Measurements from ENCODE around the gene YPEL2. TPM values are rescaled to one million over a fixed set of nuclear protein-coding genes. Genes with fewer than 3 reads are reported as not detected.

The YPEL2 gene
- total RNA-seq, 2 donors from 2014 or later, result 26.7 to 27.0 TPM

DNA sequence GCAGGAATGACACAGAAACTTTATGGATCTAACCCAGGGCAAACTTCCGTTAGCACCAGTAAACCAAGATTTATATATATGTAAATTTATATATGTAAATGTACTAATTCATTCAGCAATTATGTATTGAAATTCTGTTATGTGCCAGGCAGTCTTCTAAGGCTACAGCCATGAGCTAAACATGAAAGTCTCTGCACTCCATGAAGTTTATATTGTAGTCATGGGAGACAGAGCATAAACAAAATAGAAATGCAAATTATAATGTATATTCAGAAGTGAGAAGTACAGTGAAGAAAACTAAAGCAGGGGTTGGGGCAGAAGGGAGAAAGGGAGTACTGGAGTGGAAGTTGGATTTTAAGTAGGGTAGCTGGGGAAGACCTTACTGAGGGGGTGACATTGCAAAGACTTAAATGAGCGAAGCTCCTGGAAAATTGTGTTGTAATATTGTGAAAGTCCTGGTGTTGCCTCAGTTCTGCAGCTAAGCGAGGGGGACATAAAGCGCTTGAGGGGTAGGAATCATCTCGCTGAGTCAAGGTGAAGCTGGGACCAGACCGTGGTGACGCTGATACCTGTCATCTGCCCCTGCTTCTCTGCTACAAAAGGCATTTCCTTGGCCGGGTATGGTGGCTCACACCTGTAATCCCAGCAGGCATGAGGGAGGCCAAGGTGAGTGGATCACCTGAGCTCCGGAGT, 64.8 kb downstream of the YPEL2 start:
- Histone ChIP-seq H3K4me3 (no peak overlapping the region), H3K27ac (no peak overlapping the region), H3K4me1 (peaks cover 23% of the 10 kb centered on the region), H3K27me3 (no peaks in the 10 kb centered on the region), H3K9me3 (no peaks in the 10 kb centered on the region), H3K36me3 (replicated peaks in 1 of 2; ENCODE audit: insufficient read depth in 1 of 2, low read depth in 2 of 2) (peaks cover 0 to 7% of the 10 kb centered on the region in 2 donors)
- intact Hi-C loops (cut with DNase I), result no loop called here
- ATAC-seq (no peak), DNase-seq (no peak)
- TF ChIP-seq, protein P1, sequence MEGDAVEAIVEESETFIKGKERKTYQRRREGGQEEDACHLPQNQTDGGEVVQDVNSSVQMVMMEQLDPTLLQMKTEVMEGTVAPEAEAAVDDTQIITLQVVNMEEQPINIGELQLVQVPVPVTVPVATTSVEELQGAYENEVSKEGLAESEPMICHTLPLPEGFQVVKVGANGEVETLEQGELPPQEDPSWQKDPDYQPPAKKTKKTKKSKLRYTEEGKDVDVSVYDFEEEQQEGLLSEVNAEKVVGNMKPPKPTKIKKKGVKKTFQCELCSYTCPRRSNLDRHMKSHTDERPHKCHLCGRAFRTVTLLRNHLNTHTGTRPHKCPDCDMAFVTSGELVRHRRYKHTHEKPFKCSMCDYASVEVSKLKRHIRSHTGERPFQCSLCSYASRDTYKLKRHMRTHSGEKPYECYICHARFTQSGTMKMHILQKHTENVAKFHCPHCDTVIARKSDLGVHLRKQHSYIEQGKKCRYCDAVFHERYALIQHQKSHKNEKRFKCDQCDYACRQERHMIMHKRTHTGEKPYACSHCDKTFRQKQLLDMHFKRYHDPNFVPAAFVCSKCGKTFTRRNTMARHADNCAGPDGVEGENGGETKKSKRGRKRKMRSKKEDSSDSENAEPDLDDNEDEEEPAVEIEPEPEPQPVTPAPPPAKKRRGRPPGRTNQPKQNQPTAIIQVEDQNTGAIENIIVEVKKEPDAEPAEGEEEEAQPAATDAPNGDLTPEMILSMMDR (IDR thresholded peaks at IDR 0.05), result no peak
- TF ChIP-seq POLR2A (IDR thresholded peaks at IDR 0.05), result no peak
- 89 to 92% methylated on average over 9 of the region's 9 CpGs for WGBS, 2 donors

DNA sequence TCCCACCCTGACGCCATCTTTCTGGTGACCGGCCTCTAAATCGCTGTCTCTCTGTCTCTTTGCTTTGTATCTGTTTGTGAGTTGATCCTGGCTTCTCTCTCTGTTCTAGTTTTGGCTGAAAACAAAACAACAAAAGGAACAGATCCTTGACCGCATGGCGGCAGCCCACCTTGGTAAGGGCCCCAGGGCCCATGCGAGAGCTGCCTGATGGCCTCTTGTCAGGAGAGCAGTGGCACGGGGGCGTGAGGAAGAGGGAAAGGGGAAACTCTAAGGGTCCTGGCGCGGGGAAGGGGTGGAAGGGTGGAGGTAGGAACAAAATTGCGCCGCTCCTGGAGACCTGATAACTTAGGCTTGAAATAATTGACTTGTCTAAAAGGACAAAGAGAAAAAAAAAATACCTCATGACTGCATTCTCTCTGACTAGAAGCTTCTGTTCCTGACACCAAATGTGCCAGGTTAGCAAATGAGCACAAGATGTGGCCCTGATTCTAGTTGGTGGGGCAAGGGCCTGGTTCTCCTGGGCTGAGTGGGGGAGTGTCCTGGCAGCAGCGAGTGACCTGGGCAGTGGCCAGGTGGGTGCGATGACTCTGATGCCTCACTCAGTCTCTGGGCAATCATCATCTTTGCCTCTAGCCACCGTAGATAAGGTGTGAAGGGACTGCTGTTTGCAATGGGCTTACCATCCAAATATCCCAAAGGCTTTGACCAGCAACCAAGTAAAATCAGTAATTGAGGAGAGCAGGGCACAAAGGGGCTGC, 66.0 kb downstream of the YPEL2 start:
- ATAC-seq (no peak), DNase-seq (no peak)
- intact Hi-C loops (cut with DNase I), result no loop called here
- H3K4me1 ChIP-seq, result peaks cover 31% of the 10 kb centered on the region
- no peak for TF ChIP-seq POLR2A (IDR thresholded peaks at IDR 0.05)
- TF ChIP-seq, protein P1 (IDR thresholded peaks at IDR 0.05), result no peak
- WGBS, 2 donors, result 90 to 98% methylated on average over 15 of the region's 15 CpGs
- no peak overlapping the region for H3K4me3 ChIP-seq
- H3K27ac ChIP-seq, result no peak overlapping the region
- no peaks in the 10 kb centered on the region for H3K9me3 ChIP-seq
- peaks cover 0 to 7% of the 10 kb centered on the region in 2 donors for H3K36me3 ChIP-seq (replicated peaks in 1 of 2; ENCODE audit: insufficient read depth in 1 of 2, low read depth in 2 of 2)
- no peaks in the 10 kb centered on the region for H3K27me3 ChIP-seq

DNA sequence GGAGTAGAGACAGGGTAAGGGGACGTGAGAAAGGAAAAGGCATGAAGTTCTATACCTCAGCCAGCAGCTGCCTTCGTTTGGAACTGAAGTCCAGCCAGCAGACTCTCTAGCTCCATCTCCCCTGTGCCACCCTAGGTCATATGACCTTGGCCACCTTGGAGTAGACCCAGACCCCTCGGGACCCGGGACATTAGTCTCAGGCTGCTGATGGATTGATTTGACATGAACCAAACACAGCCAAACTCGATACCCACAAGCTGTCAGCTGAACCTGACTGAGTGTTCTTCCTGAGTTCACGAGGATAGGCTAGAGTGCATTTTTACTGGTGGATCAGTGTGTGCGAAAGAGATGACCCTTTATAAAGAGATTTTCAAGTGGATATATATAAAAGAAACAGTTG, 68.5 kb downstream of the YPEL2 start:
- intact Hi-C loops (cut with DNase I), result no loop called here
- no peak for TF ChIP-seq POLR2A (IDR thresholded peaks at IDR 0.05)
- TF ChIP-seq, protein P1 (IDR thresholded peaks at IDR 0.05), result no peak
- Histone ChIP-seq H3K4me1 (peaks cover 31% of the 10 kb centered on the region), H3K27ac (peak overlapping the region in 3 of 4 donors; percentile 39 to 55 (median 51)), H3K4me3 (no peak overlapping the region), H3K36me3 (replicated peaks in 1 of 2; ENCODE audit: insufficient read depth in 1 of 2, low read depth in 2 of 2) (peaks cover 0 to 7% of the 10 kb centered on the region in 2 donors), H3K9me3 (no peaks in the 10 kb centered on the region), H3K27me3 (no peaks in the 10 kb centered on the region)
- no peak for DNase-seq
- ATAC-seq, result no peak
- 32 to 45% methylated on average over 7 of the region's 7 CpGs for WGBS, 2 donors

DNA sequence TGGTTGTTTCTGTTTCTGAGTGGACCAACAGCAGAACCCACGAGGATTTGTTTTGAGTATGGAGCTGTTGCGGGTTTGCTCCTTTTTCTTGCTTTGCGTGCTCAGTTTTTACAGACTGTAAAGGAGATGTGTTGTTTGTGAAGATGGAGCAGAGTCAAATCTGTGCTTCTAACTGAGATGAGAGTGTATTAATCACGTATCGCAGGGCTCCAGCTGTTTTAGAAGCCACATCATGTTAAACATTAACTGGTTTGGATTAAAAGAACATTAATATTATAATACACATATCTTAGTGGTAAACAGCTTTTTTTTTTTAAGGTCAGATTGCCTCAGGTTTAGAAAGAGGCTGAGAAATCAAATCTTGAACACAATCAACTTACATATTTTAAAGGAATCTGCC, 69.4 kb downstream of the YPEL2 start:
- H3K27me3 ChIP-seq, result no peaks in the 10 kb centered on the region
- H3K4me3 ChIP-seq, result no peak overlapping the region
- intact Hi-C loops (cut with DNase I), result no loop called here
- WGBS, 2 donors, result 25 to 38% methylated on average over 5 of the region's 5 CpGs
- TF ChIP-seq, protein P1 (IDR thresholded peaks at IDR 0.05), result no peak
- no peak for TF ChIP-seq POLR2A (IDR thresholded peaks at IDR 0.05)
- H3K4me1 ChIP-seq, result peaks cover 34% of the 10 kb centered on the region
- ATAC-seq (no peak), DNase-seq (no peak)
- H3K36me3 ChIP-seq (replicated peaks in 1 of 2; ENCODE audit: insufficient read depth in 1 of 2, low read depth in 2 of 2), result peaks cover 0 to 7% of the 10 kb centered on the region in 2 donors
- H3K27ac ChIP-seq, result peak overlapping the region in 3 of 4 donors; percentile 46 to 55 (median 51)
- H3K9me3 ChIP-seq, result no peaks in the 10 kb centered on the region

All from body of pancreas (tissue), 4 donors.